HCT116 (cell line): ENCODE results near the gene TRAK1. TPM values are rescaled to one million over a fixed set of nuclear protein-coding genes. Genes with fewer than 3 reads are reported as not detected.

Experiments
- ATAC-seq: fragments of 200-7000 bp; cut with Tn5 transposase; 2 replicates; pipeline ENCODE4 v1.9.1; 2020; ENCODE audit warnings: mild to moderate bottlenecking, moderate library complexity
- BruUV-seq: library from RNA; stranded (reverse); fragments of 400-500 nt; replicated peaks from 2 replicates; lab custom pipeline; 2021; lab: Mats Ljungman, UMichigan
- CTCF ChIA-PET: fragments of 300-600 bp; sonication (Branson Sonifier 250); formaldehyde crosslinking; loops from one replicate; lab custom pipeline; 2021; ENCODE audit warnings: antibody characterized with exemption; lab: Charles Lee
- POLR2A ChIA-PET: fragments of 300-600, 350-600 bp; sonication (Branson Sonifier 250); formaldehyde crosslinking; loops from one replicate; lab custom pipeline; 2021; ENCODE audit warnings: antibody characterized with exemption; lab: Charles Lee
- RAD21 ChIA-PET, 2 experiments: fragments of 300-600 bp; sonication (Branson Sonifier 250); formaldehyde crosslinking; loops; one replicate each; lab custom pipeline; 2023; ENCODE audit warnings: low total read pairs in 2 of 2; ENCODE audit not compliant: uncharacterized antibody in 2 of 2, unreplicated experiment in 2 of 2, low non-redundant PET in 1 of 2; lab: Charles Lee
- DNase-seq: peaks from one replicate; pipeline ENCODE4 v3.0.0-alpha.2; 2010; ENCODE audit warnings: low read depth, low spot score
- H2AFZ ChIP-seq: fragments of 200-600 bp; shearing (Covaris generic), sonication (generic); 2 replicates; pipeline ENCODE4 v1.6.1; 2017; ENCODE audit warnings: low read depth, mixed run types, mixed read lengths, antibody characterized with exemption, low read length; ENCODE audit not compliant: poor library complexity, severe bottlenecking
- H3K27ac ChIP-seq: 2 replicates; pipeline ENCODE4 v1.5.1; 2012; ENCODE audit warnings: low read depth, low read length
- H3K27me3 ChIP-seq: fragments of 200-600 bp; sonication (generic); 2 replicates; pipeline ENCODE4 v1.6.1; 2016; ENCODE audit warnings: mixed run types, low read length, mixed read lengths; ENCODE audit not compliant: insufficient read depth
- H3K36me3 ChIP-seq, 2 experiments: fragments of 200-500 bp in 1 of 2; fragments of 200-600 bp in 1 of 2; sonication (Bioruptor generic) in 1 of 2; sonication (generic) in 1 of 2; 2 replicates each; pipeline versions ENCODE4 v1.5.1 to v1.6.1; 2014 to 2016; ENCODE audit warnings: low read length in 2 of 2, inconsistent platforms in 1 of 2, mixed read lengths in 1 of 2, mixed run types in 1 of 2; ENCODE audit not compliant: insufficient read depth in 2 of 2, control insufficient read depth in 1 of 2
- H3K4me1 ChIP-seq, 2 experiments: fragments of 200-600 bp in 1 of 2; sonication (generic) in 1 of 2; 2 replicates each; pipeline versions ENCODE4 v1.5.1 to v1.6.1; 2012 to 2017; ENCODE audit warnings: low read length in 2 of 2, inconsistent platforms in 1 of 2, mild to moderate bottlenecking in 1 of 2, mixed read lengths in 1 of 2, mixed run types in 1 of 2, moderate library complexity in 1 of 2; ENCODE audit not compliant: insufficient read depth in 2 of 2, control insufficient read depth in 1 of 2
- H3K4me2 ChIP-seq: fragments of 200-600 bp; sonication (generic); 2 replicates; pipeline ENCODE4 v1.6.1; 2017; ENCODE audit warnings: mixed run types, low read length, mixed read lengths
- H3K4me3 ChIP-seq, 2 experiments: fragments of 200-600 bp in 1 of 2; sonication (generic) in 1 of 2; replicated peaks in 1 of 2; 2 replicates each; pipeline ENCODE4 v1.5.1; 2011 to 2016; ENCODE audit warnings: low read length in 2 of 2, control low read depth in 1 of 2, low read depth in 1 of 2, mild to moderate bottlenecking in 1 of 2, mixed read lengths in 1 of 2, mixed run types in 1 of 2
- H3K79me2 ChIP-seq: fragments of 200-600 bp; sonication (generic); 2 replicates; pipeline ENCODE4 v1.6.1; 2017; ENCODE audit warnings: mild to moderate bottlenecking, mixed run types, low read length, moderate library complexity, mixed read lengths; ENCODE audit not compliant: insufficient read depth
- H3K9ac ChIP-seq: fragments of 200-600 bp; sonication (generic); 2 replicates; pipeline ENCODE4 v1.6.1; 2016; ENCODE audit warnings: low read length, mixed read lengths
- H3K9me2 ChIP-seq: fragments of 200-600 bp; sonication (generic), shearing (Covaris generic); 2 replicates; pipeline ENCODE4 v1.6.1; 2017; ENCODE audit warnings: mixed run types, mild to moderate bottlenecking, moderate library complexity; ENCODE audit not compliant: insufficient read depth
- H3K9me3 ChIP-seq, 2 experiments: fragments of 200-500 bp in 1 of 2; fragments of 200-600 bp in 1 of 2; sonication (Bioruptor generic) in 1 of 2; sonication (generic) in 1 of 2; 2 replicates each; pipeline ENCODE4 v1.6.1; 2014 to 2017; ENCODE audit warnings: low read length in 2 of 2, mixed read lengths in 2 of 2, inconsistent platforms in 1 of 2, low read depth in 1 of 2, mild to moderate bottlenecking in 1 of 2, mixed run types in 1 of 2, moderate library complexity in 1 of 2; ENCODE audit not compliant: control insufficient read depth in 1 of 2, insufficient read depth in 1 of 2
- H4K20me1 ChIP-seq: fragments of 200-600 bp; sonication (generic), shearing (Covaris generic); 2 replicates; pipeline ENCODE4 v1.6.1; 2017; ENCODE audit warnings: mixed run types, mild to moderate bottlenecking, moderate library complexity; ENCODE audit not compliant: insufficient read depth
- CBX3 ChIP-seq: IDR thresholded peaks from 2 replicates; pipeline ENCODE4 v1.6.1; 2012; ENCODE audit warnings: low read depth
- EGR1 ChIP-seq: IDR thresholded peaks from 2 replicates; pipeline ENCODE4 v1.6.1; 2012; ENCODE audit warnings: low read depth
- ELF1 ChIP-seq: IDR thresholded peaks from 2 replicates; pipeline ENCODE4 v1.6.1; 2012; ENCODE audit warnings: low read depth, borderline replicate concordance
- EZH2 ChIP-seq: fragments of 200-600 bp; sonication (generic); IDR thresholded peaks from 2 replicates; pipeline ENCODE4 v1.6.1; 2017; ENCODE audit warnings: antibody characterized with exemption, mixed run types
- FOSL1 ChIP-seq: IDR thresholded peaks from 2 replicates; pipeline ENCODE4 v1.6.1; 2012; ENCODE audit warnings: low read depth
- JUND ChIP-seq: IDR thresholded peaks from 2 replicates; pipeline ENCODE4 v1.6.1; 2012
- POLR2A ChIP-seq: IDR thresholded peaks from 2 replicates; pipeline ENCODE4 v1.7.0; 2011; ENCODE audit warnings: borderline replicate concordance; ENCODE audit not compliant: insufficient read depth, insufficient read length; ENCODE audit errors: extremely low read depth
- RAD21 ChIP-seq: IDR thresholded peaks from 2 replicates; pipeline ENCODE4 v1.6.1; 2012; ENCODE audit warnings: low read depth, mild to moderate bottlenecking
- SRF ChIP-seq: IDR thresholded peaks from 2 replicates; pipeline ENCODE4 v1.6.1; 2012; ENCODE audit warnings: low read depth
- TCF7L2 ChIP-seq: IDR thresholded peaks from 2 replicates; pipeline ENCODE4 v1.7.0; 2011; ENCODE audit warnings: borderline replicate concordance, inconsistent platforms; ENCODE audit not compliant: insufficient read depth, insufficient read length; ENCODE audit errors: extremely low read depth
- ZNF274 ChIP-seq: fragments of 200-500 bp; sonication (Bioruptor generic); IDR thresholded peaks from 2 replicates; pipeline ENCODE4 v1.6.1; 2014; ENCODE audit warnings: mild to moderate bottlenecking, low read depth, low read length, inconsistent platforms
- intact Hi-C: fragments of 100-400 bp; cut with micrococcal nuclease; formaldehyde crosslinking; loops from 2 replicates; pipeline ENCODE4 v1.10.0; 2022
- total RNA-seq: library from RNA; stranded (reverse); gene quantifications from one replicate; pipeline ENCODE4 v1.2.1, GENCODE V29; 2021; ENCODE audit not compliant: unreplicated experiment
- TF ChIP-seq, protein P1 (sequence below): IDR thresholded peaks from 2 replicates; pipeline ENCODE4 v1.6.1; 2012; ENCODE audit warnings: low read depth
- TF ChIP-seq, protein P2 (sequence below): IDR thresholded peaks from 2 replicates; pipeline ENCODE4 v1.6.1; 2012
- TF ChIP-seq, protein P3 (sequence below): IDR thresholded peaks from 2 replicates; pipeline ENCODE4 v1.6.1; 2011; ENCODE audit warnings: mild to moderate bottlenecking, low read length, moderate library complexity; ENCODE audit not compliant: insufficient replicate concordance; ENCODE audit errors: extremely low read depth

Gene TRAK1
- total RNA-seq, 1 experiment from 2014 or later: 25.9 TPM

DNA sequence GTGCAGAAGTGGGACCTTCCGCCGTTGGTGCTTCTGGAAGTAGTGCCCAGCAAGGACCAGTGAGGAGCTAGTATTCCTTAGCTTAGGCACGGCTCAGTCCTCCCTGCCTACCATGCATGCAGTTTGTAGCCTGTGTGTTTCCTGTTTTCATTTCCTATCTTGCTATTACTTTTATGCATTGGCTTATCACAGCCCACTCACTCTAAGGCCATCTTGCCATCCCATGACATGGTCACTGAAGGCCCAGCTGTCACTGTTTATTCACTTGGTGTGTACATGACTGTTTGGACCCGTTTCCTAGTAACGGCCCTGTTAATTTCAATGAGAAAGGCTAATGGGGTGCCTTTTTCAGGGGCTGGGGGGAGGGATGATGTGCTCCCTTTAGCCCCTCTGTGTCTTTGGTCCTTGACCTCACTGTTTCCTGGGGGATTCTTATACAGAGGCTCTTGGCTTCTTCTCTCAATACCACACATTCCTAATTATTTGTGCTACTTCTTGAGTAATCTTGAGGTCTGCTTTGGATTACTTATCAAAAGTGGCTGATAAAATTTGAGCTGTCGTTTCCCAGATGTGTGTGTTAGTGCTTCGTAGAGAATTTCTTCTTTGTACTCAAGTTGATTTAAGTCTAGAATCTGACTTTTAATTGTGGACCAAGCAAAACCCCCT, 24.5 kb upstream of the TRAK1 start (continued):
- TF ChIP-seq ELF1: no peak
- TF ChIP-seq, protein P1, sequence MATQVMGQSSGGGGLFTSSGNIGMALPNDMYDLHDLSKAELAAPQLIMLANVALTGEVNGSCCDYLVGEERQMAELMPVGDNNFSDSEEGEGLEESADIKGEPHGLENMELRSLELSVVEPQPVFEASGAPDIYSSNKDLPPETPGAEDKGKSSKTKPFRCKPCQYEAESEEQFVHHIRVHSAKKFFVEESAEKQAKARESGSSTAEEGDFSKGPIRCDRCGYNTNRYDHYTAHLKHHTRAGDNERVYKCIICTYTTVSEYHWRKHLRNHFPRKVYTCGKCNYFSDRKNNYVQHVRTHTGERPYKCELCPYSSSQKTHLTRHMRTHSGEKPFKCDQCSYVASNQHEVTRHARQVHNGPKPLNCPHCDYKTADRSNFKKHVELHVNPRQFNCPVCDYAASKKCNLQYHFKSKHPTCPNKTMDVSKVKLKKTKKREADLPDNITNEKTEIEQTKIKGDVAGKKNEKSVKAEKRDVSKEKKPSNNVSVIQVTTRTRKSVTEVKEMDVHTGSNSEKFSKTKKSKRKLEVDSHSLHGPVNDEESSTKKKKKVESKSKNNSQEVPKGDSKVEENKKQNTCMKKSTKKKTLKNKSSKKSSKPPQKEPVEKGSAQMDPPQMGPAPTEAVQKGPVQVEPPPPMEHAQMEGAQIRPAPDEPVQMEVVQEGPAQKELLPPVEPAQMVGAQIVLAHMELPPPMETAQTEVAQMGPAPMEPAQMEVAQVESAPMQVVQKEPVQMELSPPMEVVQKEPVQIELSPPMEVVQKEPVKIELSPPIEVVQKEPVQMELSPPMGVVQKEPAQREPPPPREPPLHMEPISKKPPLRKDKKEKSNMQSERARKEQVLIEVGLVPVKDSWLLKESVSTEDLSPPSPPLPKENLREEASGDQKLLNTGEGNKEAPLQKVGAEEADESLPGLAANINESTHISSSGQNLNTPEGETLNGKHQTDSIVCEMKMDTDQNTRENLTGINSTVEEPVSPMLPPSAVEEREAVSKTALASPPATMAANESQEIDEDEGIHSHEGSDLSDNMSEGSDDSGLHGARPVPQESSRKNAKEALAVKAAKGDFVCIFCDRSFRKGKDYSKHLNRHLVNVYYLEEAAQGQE: no peak
- TF ChIP-seq SRF: no peak
- no peak for TF ChIP-seq EZH2
- TF ChIP-seq TCF7L2: no peak

DNA sequence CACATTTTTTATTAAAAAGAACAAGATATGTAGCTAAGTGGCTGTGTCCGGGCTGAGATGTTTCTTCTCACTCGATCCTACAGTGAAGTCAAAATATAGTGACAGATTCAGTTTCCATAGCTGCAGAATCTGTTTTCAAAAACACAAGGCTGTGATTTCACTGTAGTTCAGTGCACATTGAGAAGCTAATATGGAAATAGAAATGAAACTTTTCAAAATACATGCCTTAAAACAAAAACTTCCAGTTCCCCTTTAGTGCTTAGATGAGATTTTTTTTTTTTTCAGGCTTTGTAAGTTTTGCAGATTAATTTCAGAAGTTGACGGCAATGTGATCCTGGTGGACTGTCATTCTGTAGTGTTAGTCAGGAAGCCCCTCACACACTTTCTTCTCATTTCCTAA, 23.8 kb upstream of the TRAK1 start:
- POLR2A ChIA-PET: interaction anchor here (1.2 kb wide), 1 partner anchor 20 kb away, joined by 3 read pairs; no protein-coding TSS in a partner anchor
- BruUV-seq: no TSS peak
- Histone ChIP-seq H3K9ac (no peak overlapping the region), H3K27me3 (no peaks in the 10 kb centered on the region), H3K4me1 (peaks cover 53 to 59% of the 10 kb centered on the region in 2 experiments), H3K36me3 (no peaks in the 10 kb centered on the region), H3K79me2 (peaks cover 77% of the 10 kb centered on the region), H3K27ac (no peak overlapping the region), H3K9me2 (no peaks in the 10 kb centered on the region), H3K4me3 (no peak overlapping the region), H2AFZ (no peak overlapping the region), H4K20me1 (no peaks in the 10 kb centered on the region), H3K9me3 (no peaks in the 10 kb centered on the region), H3K4me2 (no peak overlapping the region)
- DNase-seq: no peak
- CTCF ChIA-PET: interaction anchor here (1.3 kb wide), 1 partner anchor 50 kb away, joined by 3 read pairs; no protein-coding TSS in a partner anchor
- ATAC-seq: no peak
- intact Hi-C loops: no loop called here
- RAD21 ChIA-PET: no interaction called here
- TF ChIP-seq EZH2: no peak
- TF ChIP-seq TCF7L2: no peak
- TF ChIP-seq ZNF274: no peak
- TF ChIP-seq, protein P1: no peak
- TF ChIP-seq POLR2A: no peak
- TF ChIP-seq, protein P2, sequence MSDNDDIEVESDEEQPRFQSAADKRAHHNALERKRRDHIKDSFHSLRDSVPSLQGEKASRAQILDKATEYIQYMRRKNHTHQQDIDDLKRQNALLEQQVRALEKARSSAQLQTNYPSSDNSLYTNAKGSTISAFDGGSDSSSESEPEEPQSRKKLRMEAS: no peak
- TF ChIP-seq, protein P3, sequence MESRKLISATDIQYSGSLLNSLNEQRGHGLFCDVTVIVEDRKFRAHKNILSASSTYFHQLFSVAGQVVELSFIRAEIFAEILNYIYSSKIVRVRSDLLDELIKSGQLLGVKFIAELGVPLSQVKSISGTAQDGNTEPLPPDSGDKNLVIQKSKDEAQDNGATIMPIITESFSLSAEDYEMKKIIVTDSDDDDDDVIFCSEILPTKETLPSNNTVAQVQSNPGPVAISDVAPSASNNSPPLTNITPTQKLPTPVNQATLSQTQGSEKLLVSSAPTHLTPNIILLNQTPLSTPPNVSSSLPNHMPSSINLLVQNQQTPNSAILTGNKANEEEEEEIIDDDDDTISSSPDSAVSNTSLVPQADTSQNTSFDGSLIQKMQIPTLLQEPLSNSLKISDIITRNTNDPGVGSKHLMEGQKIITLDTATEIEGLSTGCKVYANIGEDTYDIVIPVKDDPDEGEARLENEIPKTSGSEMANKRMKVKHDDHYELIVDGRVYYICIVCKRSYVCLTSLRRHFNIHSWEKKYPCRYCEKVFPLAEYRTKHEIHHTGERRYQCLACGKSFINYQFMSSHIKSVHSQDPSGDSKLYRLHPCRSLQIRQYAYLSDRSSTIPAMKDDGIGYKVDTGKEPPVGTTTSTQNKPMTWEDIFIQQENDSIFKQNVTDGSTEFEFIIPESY: no peak
- no peak for TF ChIP-seq JUND
- no peak for TF ChIP-seq CBX3
- TF ChIP-seq RAD21: no peak
- TF ChIP-seq ELF1: no peak
- TF ChIP-seq EGR1: no peak
- no peak for TF ChIP-seq FOSL1
